Lung (tissue), 12 donors: ENCODE results near the gene H1-8. TPM values are rescaled to one million over a fixed set of nuclear protein-coding genes. Genes with fewer than 3 reads are reported as not detected.

Experiments used
- ATAC-seq: fragments of 200-7000 bp; cut with Tn5 transposase; one replicate; pipeline ENCODE4 v1.9.1; 2020; ENCODE audit warnings: moderate number of reproducible peaks; ENCODE audit not compliant: insufficient read depth, low FRiP score
- DNase-seq, 3 donors: peaks; one replicate each; pipeline ENCODE4 v3.0.0-alpha.2; 2013 to 2017
- H3K27ac ChIP-seq, 2 donors: one replicate each; pipeline ENCODE4 v1.5.1; 2013; ENCODE audit warnings: mild to moderate bottlenecking in 2 of 2, moderate library complexity in 2 of 2, control low read depth in 1 of 2, inconsistent platforms in 1 of 2, low read depth in 1 of 2, low read length in 1 of 2
- H3K27me3 ChIP-seq, 3 donors: one replicate each; pipeline ENCODE4 v1.5.1; 2013; ENCODE audit warnings: low read length in 2 of 3; ENCODE audit not compliant: control insufficient read depth in 3 of 3, insufficient read depth in 3 of 3
- H3K36me3 ChIP-seq, 4 donors: one replicate each; pipeline ENCODE4 v1.5.1; 2013; ENCODE audit warnings: low read length in 4 of 4, mild to moderate bottlenecking in 1 of 4, moderate library complexity in 1 of 4; ENCODE audit not compliant: control insufficient read depth in 4 of 4, insufficient read depth in 4 of 4
- H3K4me1 ChIP-seq, 5 donors: one replicate each; pipeline ENCODE4 v1.5.1; 2013; ENCODE audit warnings: low read length in 5 of 5, mild to moderate bottlenecking in 2 of 5, moderate library complexity in 1 of 5; ENCODE audit not compliant: control insufficient read depth in 5 of 5, insufficient read depth in 5 of 5
- H3K4me3 ChIP-seq: one replicate; pipeline ENCODE4 v1.5.1; 2013; ENCODE audit warnings: mild to moderate bottlenecking, control low read depth, moderate library complexity
- H3K9ac ChIP-seq, 2 donors: one replicate each; pipeline ENCODE4 v1.5.1; 2013; ENCODE audit warnings: low read length in 2 of 2, control low read depth in 1 of 2; ENCODE audit not compliant: insufficient read depth in 1 of 2
- H3K9me3 ChIP-seq, 4 donors: one replicate each; pipeline ENCODE4 v1.5.1; 2013; ENCODE audit warnings: low read length in 3 of 4, mild to moderate bottlenecking in 1 of 4, moderate library complexity in 1 of 4; ENCODE audit not compliant: control insufficient read depth in 4 of 4, insufficient read depth in 3 of 4
- WGBS, 2 donors: extraction: QIAGEN DNeasy Blood & Tissue Kit; methylation state at CpG; one replicate each; pipeline ENCODE4 v1.1.7; 2013; 5-methylcytosine and 5-hydroxymethylcytosine counted together
- polyA plus RNA-seq, 2 donors: library from polyadenylated mRNA; stranded (reverse); fragments of 200-250 nt; gene quantifications; one replicate each; pipeline ENCODE4 v1.2.1, GENCODE V29; 2013
- total RNA-seq, 2 donors: library from RNA; depleted of rRNA in 1 of 2; stranded (reverse); fragments of >200 nt in 1 of 2; gene quantifications; one replicate each; pipeline ENCODE4 v1.2.1, GENCODE V29; 2014 to 2021
- TF ChIP-seq, protein P1 (sequence below): IDR thresholded peaks from 2 replicates; pipeline ENCODE4 v1.5.1; 2012; ENCODE audit warnings: mild to moderate bottlenecking; ENCODE audit errors: control extremely low read depth, extremely low read depth
- donor health status: control.
- donor health status: control.
- donor health status: Bipolar disorder and iron deficiency.
- donor health status: healthy.
- donor health status: DM: yes; HTN: yes; CAD: no.

H1-8 gene
- total and polyA plus RNA-seq, 4 donors: not detected

DNA sequence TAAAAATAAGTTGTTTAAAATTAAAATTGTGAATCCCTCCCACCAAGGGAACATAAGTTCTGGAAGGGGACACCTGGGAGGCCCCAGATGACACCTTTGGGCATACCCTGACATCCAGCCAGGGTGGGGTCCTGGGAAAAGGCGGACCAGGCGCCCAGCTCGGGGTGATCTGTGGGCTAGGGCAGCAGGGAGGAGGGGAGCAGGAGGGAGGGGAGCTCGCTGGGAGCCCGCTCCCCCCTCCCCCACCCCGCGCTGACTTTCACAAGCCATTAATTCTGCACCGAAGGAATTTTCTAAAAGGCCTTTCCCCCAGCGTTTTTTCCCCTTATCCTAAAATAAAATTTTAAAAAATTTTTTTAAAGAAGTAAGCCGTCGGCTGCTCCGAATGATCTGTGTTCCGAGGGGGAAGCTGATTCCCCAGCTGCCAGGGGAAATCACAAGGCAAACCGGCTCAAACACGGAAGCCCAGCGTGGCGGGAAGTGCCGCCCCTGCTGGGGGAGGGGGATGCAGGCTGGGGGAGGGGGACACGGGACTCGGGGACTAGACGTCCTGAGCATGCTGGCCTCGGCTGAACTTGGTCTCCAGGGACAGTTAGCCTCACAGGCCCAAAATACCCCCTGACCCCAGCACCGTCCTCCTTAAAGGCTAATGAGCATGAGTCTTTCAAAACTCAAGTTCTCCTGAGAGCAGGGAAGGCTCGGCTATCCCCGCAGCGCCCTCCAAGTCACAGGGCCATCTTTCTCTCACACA lies 49.6 kb downstream of the H1-8 start:
- no peaks in the 10 kb centered on the region for H3K27me3 ChIP-seq
- no peak overlapping the region for H3K4me3 ChIP-seq
- ATAC-seq: no peak
- peaks cover 0 to 9% (median 4%) of the 10 kb centered on the region in 4 donors for H3K36me3 ChIP-seq
- TF ChIP-seq, protein P1, sequence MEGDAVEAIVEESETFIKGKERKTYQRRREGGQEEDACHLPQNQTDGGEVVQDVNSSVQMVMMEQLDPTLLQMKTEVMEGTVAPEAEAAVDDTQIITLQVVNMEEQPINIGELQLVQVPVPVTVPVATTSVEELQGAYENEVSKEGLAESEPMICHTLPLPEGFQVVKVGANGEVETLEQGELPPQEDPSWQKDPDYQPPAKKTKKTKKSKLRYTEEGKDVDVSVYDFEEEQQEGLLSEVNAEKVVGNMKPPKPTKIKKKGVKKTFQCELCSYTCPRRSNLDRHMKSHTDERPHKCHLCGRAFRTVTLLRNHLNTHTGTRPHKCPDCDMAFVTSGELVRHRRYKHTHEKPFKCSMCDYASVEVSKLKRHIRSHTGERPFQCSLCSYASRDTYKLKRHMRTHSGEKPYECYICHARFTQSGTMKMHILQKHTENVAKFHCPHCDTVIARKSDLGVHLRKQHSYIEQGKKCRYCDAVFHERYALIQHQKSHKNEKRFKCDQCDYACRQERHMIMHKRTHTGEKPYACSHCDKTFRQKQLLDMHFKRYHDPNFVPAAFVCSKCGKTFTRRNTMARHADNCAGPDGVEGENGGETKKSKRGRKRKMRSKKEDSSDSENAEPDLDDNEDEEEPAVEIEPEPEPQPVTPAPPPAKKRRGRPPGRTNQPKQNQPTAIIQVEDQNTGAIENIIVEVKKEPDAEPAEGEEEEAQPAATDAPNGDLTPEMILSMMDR: no peak
- no peaks in the 10 kb centered on the region for H3K9me3 ChIP-seq
- peaks cover 0 to 68% (median 55%) of the 10 kb centered on the region in 5 donors for H3K4me1 ChIP-seq
- 4 to 24% methylated on average over 25 to 26 of the region's 26 CpGs for WGBS, 2 donors
- H3K9ac ChIP-seq: peak overlapping the region in 1 of 2 donors; percentile 51
- peak overlapping the region; percentile 76 to 93 for H3K27ac ChIP-seq
- peak; percentile 83 to 89 (median 85) for DNase-seq

DNA sequence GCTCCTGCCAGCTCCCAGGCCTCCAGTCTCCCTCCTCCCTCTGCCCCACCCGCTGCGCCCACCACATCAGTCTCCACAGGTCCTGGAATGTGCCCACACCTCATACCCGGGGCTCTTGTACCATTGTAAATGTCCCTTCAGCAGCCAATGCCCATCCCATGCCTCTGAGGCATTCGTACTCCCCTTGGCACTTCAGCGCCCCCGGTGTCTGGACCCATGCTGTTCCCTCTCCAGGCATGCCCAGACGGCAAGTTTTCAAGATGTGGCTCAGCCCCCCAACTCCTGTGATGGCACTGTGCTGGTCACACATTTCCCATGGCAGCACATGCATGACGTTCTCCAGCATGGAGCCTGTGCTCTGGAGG lies 50.2 kb downstream of the H1-8 start:
- TF ChIP-seq, protein P1: no peak
- no peak overlapping the region for H3K4me3 ChIP-seq
- peaks cover 0 to 74% (median 59%) of the 10 kb centered on the region in 5 donors for H3K4me1 ChIP-seq
- ATAC-seq (no peak), DNase-seq (no peak)
- 50 to 59% methylated on average over 8 of the region's 8 CpGs for WGBS, 2 donors
- no peaks in the 10 kb centered on the region for H3K27me3 ChIP-seq
- H3K9ac ChIP-seq: no peak overlapping the region
- H3K27ac ChIP-seq: peak overlapping the region; percentile 76 to 93
- H3K9me3 ChIP-seq: no peaks in the 10 kb centered on the region
- H3K36me3 ChIP-seq: peaks cover 0 to 4% (median under 1%) of the 10 kb centered on the region in 4 donors

DNA sequence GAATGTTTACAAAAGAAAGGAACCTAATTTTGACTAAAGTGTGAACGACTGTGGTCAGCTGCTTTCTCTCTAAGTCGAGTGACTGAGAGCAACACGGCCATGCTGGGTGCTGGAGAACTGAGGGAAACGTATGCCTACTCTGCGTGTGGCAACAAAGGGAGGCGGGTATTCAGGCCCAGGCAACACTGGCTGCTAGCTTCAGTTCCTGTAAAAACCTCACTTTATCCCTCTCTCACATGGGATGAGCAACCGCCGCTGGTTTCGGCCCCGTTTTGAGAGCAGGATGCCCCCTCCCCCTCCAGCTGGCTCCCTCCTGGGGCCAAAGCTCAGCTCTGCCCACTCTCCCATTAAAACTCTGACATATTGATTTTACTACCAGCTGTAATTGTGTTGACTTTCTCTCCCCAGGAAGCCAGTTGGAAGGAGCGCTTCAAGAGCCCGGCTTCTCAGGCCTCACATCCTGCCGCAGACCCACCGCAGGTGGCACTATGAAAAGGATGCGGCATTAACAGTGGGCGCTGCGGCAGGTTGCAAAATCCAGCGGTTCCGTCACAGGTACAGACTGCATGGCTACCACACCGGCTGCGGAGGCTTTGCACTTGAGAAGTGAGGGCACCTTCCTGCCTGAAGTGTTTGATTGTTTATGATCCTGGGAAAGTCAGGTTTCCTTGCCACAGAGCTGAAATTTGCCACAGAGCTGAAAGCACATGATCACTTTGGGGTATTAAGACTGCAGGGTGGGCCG lies 50.8 kb downstream of the H1-8 start:
- Histone ChIP-seq H3K27ac (peak overlapping the region; percentile 30 to 93), H3K9me3 (no peaks in the 10 kb centered on the region), H3K36me3 (peaks cover 0 to 4% (median under 1%) of the 10 kb centered on the region in 4 donors), H3K9ac (no peak overlapping the region), H3K27me3 (no peaks in the 10 kb centered on the region), H3K4me1 (peaks cover 0 to 79% (median 62%) of the 10 kb centered on the region in 5 donors), H3K4me3 (no peak overlapping the region)
- peak; percentile 48 to 73 (median 64) for DNase-seq
- 15 to 24% methylated on average over 22 of the region's 22 CpGs for WGBS, 2 donors
- TF ChIP-seq, protein P1: no peak
- ATAC-seq: peak; percentile 6
